HG03196 (cell line): ENCODE data around the gene RPS21.
A peak's percentile ranks its signal among the peaks of the same experiment; 100 is the strongest.

Experiments used
- ATAC-seq: cut with Tn5 transposase; IDR thresholded peaks from one replicate; pipeline ENCODE4 v1.9.1; 2021; ENCODE audit not compliant: unreplicated experiment

Gene RPS21

DNA sequence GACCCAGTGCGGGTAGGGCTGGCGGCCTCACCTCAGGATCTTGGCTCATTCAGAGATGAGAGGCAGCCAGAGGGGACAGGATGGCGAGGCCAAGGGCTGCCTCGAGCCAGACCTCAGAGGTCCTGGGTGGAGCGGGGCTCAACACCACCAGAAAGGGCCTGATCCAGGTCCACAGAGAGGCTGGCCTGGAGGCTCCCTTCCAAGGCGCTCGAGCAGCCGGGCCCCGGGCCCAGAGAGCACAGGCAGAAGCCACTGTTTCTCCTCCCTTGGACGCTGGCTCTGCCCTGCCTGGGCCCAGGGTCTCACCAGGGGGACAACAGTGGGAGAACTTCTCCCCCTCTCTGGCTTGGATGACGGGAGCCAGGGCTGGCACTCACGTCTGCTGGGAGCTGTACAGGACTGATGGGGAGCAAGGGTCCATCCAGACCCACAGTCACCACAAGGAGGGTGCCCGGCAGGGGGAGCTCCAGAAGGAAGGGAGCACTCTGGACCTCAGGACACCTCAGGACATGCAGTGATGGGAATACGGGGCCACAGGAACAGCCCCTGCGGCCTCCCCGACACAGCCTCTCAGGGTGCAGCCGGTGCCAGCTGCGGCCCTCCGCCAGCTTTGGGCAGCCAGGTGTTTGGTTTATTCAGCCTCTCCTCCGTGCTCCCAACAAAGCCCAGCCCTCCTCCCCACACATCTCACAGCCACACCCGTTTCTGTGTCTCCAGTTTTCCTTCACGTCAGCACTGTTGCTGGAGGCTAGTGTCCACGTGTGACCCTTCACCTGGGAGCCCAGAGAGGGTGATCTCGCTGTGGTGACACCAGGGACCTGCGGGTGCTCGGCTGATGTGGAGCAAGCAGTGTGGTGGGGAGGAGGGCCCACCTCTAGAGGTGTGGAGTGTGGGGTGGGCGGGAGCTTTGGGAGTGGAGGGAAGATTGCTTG is 8.7 kb downstream of the RPS21 start:
- ATAC-seq, result no peak

DNA sequence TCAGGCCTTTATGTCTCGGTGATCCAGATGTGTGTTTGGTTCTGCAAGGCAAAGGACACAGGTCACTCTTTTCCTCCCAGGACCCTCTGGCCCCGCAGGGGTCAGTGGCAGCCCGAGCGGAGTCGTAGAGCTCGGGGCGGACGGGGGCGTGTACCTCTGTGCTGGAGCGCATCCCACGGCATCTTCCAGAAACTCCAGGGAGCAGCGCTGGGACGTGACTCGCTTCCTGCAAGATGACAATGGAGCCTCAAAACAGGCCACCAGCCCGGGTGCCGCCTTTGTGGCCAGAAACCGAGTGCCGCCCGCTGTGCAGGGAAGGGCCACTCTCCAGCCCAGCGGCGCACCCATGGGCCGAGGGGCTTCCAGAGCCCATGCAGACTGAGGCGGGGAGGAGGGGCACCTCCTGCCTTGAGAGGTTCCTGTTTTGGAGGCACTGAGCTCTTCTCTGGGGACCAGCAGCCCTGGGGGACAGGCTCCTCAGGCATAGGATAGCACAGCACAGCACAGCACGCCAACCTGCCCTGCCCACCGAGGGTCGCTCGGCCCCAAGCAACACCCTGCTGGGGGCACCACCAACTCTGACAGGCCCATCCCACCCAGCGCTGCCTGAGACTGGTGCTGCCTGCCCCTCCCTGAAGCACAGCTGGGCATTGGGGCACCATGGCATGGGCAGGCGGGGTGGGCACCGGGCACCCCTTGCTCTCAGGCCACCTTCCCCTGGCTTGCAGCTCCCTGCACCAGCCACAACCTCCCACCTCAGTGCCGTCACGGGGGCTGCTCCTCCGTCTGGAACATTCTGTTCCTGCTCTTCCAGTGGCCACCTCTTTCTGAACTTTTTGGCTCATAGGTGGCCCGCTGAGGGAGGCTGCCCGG is 9.7 kb downstream of the RPS21 start:
- ATAC-seq, result no peak

DNA sequence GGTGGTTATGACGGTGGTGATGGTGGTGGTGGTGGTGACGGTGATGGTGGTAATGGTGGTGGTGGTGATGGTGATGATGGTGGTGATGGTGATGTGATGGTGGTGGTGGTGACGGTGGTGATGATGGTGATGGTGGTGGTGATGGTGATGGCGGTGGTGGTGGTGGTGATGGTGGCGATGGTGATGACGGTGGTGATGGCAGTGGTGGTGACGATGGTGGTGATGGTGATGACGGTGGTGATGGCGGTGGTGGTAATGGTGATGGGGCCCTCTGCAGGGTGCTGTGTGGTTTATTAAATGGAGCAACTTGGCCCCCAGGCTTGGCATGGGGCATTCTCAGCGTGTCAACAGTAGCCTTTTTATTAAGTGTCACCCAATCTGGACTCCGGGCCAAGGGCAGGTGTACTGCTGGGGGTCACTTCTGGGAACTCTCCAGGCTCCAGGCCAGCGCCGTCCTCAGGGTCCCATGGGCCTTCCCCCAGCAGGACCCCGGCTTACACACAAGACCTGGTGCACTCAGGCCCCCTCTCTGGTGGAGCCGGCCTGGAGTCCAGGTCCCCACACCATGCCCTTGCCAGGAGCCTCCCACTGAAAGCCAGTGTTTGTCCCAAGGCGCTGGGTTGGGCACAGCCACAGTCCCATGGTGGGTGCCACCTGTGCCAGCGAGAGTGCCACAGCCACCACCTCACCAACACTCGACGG is 11.4 kb downstream of the RPS21 start:
- no peak for ATAC-seq

DNA sequence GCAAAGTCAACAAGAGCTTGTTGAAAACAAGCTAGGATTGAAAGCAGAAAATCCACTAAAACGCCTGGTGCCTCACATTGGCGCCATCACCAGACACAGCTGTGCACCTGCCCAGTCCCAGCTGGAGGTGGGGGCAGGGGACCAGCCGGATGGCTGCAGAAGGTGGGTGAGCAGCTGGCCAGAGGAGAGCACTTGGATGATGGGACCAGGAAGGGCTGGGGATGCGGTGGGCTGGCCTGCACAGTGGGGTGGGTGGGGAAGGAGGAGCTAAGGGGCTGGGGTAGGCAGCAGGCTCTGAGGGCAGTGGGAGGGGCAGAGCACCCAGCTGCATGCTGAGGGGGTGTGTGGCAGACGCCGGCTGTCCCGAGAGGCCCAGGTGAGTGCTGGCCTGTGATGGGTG is 13.1 kb downstream of the RPS21 start:
- ATAC-seq, result no peak

DNA sequence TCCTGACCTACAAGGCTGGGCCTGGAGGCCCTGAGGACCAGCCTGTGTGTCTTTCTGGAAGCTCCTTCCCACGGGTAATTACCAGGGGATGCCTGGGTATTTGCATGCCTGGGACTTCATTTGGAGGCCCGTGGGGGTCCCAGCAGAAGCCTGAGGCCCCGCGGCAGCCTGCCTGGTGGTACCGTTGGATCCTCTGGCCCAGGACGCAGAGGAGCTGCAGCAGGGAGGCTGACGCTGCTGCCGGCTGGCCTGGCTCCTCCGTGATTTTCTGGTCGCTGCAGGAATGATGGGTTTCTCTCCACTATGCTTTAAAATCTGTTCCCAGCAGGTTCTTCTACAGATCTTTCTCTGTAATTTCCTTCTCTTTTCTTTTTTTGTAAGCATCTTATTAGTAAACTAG is 13.6 kb downstream of the RPS21 start:
- ATAC-seq, result no peak

DNA sequence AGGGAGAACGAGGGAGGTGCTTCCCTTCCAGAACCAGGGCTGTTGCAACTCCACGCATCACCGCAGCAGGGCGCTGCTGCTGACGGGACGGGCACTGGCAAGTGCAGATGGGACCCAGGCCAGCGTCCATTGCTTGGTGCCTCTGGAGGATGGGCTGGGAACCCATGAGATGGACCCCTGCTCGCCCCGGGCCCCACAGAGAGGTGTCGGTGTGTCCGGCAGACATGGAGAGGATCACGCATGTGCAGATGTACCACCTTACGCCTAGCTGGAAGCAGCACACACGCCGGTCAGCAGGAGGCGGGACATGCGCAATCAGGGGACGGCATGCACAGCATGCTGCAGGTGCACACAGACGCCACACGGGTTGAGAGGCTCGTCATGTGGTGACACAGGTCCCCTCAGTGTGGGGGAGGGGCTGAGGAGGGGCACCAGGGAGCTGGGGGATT is 14.5 kb downstream of the RPS21 start:
- ATAC-seq, result no peak

DNA sequence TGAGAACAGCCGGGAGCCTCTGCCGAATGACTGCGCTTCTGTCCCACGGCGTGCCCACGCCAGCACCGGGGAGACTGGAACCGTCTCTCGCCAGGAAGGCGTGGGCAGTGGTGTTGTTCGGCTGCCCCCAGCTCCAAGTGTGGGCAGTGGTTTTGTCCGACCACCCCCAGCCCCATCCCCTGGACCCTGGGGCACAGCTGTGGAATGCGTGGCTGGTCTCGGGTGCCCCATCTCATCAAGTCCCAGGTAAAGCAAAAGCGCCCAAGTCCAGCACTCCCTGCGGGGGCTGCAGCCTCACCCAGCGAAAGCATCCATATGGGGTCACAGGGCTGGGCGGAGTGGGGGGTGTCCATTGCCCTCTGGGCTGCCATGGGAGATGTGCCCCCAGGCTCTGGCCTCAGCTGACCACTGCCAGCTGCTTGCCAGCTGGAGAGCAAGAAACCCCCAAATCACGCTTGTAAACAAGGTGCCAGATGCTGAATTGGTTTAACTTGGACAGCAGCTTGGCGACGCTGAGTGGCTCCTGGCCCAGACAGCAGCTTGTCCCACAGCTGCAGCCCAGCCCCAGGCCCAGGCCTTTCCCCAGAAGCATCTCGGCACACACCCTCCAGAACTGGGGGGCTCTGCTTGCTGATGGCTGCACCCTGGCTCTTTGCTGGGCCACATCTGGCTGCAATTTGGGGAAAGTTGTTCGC is 15.7 kb downstream of the RPS21 start:
- ATAC-seq, result no peak

DNA sequence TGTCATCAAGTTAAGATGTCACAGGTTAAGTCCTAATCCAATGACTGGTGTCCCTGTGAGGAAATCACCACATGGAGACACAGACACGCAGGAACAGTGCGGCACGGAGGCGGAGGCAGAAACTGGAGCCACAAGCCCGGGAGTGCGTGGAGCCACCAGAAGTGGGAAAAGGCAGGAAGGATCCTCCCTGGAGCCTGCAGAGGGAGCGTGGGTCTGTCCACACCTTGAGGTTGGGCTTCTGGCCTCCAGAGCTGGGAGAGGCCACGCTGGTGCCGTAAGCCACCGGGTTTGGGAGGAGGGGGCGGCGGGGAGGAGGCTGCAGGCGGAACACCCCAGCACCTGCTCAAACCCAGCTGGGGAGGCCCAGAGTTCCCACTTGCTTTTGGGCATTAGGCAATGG is 16.4 kb downstream of the RPS21 start:
- ATAC-seq, result no peak

DNA sequence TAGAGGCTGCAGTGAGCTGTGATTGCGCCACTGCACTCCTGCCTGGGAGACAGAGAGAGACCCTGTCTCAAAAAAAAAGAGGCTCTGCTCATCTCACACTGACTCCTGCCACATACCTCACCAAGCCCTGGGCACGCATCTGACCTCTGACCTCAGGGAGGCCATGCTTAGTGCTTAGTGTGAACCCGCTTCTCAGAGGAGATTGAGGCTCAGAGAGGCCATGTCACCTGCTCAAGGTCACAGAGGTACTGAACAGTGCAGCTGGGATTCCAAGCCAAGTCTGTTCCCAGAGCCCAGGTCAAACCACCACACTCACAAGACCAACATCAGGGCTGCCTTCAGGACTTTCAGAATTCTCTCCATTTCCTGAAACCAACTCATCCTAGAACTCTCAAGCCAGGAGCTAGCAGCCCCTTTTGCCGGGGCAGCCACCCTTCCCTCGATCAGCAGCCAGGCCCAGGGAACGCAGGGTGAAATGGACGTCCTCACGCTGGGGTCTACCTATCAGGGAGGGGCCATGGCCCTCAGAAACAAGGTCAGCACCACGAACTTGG is 17.3 kb downstream of the RPS21 start:
- ATAC-seq, result no peak

DNA sequence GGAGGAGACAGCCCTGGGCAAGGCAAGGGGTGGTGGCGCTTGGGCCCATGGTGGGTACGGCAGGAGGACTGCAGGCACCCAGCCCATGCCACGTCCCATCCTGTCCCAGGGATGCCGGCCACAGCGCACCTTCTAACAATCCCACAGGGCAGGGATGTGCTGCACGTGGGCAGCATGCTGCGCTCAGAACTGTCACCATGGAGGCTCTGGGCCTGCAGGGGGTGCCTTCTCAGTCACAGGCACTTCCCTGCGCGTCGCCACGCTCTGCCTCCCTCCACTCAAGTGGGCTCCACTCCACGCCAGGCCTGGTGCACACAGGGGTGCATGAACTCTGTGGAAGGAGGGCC is 17.8 kb downstream of the RPS21 start:
- ATAC-seq, result no peak

DNA sequence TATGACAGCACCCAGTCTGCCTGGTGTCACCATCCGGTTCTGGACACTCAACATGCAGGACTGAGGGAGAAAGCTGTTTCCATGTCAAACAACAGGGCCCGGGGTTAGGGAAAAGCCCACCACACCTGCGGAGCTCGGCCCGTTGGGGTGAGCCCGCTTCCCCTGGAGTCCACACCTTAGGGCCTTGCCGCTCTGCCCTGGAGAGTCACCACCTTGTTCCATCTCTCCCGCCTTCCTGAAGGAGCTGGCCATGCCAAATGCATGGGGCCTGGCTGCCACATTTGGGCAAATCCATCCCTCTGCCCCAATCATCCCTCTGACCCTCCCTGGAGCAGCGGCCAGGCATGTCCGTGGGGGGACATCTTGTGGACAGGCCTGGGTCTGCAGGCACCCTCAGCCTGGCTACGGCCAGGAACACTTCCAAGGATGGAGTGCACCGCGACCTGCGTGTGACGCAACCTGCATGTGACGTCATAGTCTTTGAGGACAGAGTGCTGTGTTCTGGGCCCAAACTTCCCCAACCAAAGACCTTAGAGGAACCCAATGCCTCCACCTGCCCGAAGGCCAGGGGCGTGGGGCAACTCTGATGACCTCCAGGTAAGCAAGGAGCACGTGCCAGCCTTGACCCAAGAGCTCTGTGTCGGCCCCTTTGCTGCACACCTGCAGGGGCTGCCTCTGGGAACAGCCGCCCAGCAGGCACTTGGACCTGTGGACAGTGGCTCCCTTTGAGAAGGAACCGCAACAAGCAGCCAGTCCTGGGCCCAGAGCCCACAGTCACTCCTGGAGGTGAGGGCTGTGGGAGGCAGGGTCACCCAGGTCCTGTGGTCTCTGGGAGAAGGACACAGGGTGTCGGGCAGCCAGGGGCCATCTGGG is 18.4 kb downstream of the RPS21 start:
- ATAC-seq, result no peak

DNA sequence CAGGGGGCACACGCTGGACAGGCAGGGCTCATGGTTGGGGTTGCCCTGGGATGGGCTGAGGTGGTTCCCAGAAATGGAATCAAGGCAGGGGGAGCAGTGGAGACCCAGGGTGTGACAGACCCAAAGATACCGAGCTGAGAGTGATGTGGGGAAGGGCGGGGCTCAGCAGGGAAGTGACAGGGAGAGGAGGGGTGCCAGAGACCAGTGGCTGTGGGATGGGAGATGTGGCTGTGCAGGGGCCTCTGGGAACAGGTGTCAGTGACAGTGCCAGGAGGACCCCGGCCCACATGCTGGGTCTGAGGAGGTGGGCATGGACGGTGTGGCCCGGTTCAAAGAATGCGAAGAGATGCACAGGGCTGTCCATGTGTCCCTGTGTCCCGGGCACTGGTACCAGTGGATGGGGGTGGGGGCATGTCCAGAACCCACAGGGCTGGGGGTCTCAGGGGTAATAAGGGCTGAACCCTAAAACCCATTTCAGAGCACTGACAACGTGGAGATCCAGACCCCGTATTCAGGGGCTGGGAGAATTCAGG is 19.1 kb downstream of the RPS21 start:
- no peak for ATAC-seq

DNA sequence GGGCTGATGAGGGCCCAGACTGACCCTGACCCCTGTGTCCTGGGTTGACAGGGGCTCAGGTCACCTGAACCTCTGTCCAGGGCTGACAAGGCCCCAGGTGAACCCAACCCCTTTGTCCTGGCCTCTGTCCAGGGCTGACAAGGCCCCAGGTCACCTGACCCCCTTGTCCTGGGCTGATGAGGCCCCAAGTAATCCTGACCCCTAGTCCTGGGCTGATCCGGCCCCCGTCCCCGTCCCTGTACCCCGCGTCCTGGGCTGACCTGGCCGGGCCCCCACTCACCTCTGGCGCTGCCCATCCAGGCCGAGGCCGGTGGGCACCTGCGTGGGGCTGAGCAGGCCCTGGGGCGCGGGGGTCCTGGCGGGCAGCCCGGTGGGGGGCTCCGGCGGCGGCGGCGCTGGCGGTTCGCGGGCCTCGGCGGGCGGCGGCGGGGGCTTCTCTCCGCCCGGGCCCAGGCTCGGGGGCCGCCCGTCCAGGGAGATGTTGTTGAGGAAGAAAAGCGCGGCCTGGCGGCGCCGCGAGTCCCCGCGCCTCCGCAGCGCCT is 19.8 kb downstream of the RPS21 start:
- peak; percentile 1 for ATAC-seq

DNA sequence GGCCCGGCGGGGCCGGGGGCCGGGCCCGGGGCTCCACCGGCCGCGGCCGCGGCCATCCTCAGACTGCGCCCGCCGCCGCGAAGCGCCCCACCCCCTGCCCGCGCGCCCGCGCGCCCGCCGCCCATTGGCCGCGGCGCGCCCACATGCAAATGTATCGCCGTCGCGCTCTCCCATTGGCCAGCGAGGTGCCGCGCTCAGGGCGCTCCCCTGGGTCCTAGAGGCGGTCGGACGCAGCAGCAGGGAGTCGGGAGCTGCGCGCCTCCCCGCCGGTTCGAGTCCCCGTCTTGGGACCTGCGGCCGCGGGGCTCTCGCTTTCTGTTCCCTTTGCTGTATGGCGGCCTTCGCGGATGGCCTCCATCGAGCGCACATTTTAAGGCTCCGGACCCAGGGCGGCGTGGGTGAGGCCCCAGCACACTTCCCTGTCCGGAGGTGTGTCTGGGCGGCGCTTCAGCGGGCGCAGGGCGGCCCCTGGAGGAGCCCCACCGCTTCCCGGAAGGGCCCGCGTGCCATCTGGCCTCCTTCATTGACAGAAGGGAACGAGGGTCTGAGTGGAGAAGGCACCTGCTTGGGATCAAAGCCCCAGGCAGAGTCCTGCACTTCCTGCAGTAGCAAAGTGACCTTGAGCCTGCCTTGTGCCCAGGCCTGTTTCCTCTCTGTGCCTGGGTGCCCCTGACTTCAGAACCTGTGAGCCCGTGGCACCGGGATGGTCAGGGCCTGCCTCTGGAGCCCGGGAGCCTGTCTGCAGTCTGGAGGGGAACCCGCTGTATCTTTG is 20.5 kb downstream of the RPS21 start, which contains the start of gene CABLES2:
Gene CABLES2 (minus strand): TSS at position 65 of the 772 bp plus-strand sequence. CDS start 9 bp downstream, at position 56.
- peak; percentile 66 for ATAC-seq

DNA sequence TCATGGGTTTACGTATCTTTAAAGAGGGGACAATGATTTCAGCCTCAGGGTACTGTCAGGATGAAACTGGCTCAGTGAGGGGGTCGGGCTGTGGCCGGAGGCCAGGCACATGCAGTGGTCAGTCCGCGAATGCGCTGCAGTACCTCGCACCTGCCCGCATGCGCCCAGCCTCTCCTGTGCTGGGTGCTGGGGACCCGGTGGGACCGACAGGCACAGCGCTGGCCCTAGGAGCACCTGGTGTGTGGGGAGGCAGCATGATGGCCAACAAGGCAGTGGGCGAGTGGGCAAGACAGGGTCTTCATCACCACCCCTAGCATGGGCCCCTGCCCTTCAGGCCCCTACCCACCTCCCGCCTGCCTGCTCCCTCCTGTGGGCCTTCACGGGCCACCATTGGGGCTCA is 21.2 kb downstream of the RPS21 start:
- ATAC-seq, result no peak

DNA sequence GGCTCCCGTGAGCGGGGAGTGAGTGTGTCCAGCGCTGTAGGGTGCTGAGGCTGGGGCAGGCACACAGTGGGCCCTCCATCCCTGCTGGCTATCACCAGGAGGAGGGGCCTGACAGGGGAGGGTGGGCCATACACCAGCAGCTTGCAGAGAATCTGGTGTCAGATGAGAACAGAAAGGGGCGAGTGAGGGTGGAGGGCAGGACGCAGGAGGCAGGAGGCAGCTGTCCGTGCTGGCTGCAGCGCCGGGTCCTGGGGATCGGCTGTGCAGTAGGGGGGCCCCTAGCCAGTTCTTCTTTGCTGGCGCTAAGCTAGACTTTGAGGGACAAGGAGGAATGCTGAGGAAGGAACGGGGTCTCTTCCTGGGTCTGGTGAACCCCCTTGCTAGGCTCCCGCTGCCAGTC is 21.7 kb downstream of the RPS21 start:
- ATAC-seq, result no peak

DNA sequence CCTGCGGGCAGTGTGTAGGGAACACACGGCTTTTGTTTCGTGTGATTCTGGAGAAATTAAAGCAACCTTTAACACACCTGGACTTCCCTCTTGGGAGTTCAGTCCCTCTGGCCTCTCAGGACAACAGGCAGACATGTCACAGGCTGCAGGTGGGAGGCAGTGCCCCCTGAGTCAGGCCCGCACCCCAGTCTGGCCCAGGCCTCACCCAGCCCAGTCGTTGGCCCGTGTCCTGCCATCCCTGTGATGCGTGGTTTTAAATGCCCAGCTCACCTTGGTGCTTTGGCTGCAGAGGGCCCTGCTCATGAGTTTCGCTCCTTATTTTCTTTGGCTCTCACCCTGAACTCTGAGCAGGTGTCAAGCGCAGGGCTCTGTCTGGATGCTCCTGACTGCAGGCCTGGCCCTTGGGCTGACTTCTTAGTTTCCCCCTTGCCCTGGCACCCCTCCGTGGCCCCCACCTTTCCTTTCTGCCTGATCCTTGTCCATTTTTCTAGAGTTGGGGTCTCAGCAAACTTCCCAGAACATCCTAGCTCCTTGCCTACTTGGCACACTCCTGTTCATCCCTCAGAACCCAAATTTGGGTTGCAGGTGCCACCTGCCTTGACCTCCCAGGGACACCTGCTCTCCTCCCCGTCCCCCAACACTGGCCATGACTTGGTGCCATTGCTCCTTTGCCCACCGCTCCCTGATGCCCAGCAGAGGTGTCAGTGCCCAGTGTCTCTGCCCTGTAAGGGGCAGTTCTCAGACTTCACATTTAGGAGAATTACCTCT is 22.4 kb downstream of the RPS21 start:
- ATAC-seq, result no peak
